SK-N-SH treated with all-trans-retinoic acid at 6 μM for 48 hours (cell line): Measurements from ENCODE around the gene CHN1.

Experiments used
- ATAC-seq: fragments of 200-7000 bp; cut with Tn5 transposase; 3 replicates; pipeline ENCODE4 v1.9.1; 2020; ENCODE audit warnings: mild to moderate bottlenecking, moderate library complexity
- ARNTL ChIP-seq: fragments of 450-650 bp; formaldehyde crosslinking; IDR thresholded peaks from 2 replicates; pipeline ENCODE4 v1.5.0; 2020; ENCODE audit warnings: low read depth, mild to moderate bottlenecking, moderate library complexity, borderline replicate concordance
- BACH2 ChIP-seq: fragments of 250-450 bp; sonication (Bioruptor Pico); IDR thresholded peaks from 2 replicates; pipeline ENCODE4 v1.9.0; 2021; ENCODE audit warnings: mild to moderate bottlenecking, borderline replicate concordance
- CREB5 ChIP-seq: fragments of 250-450 bp; sonication (Bioruptor Pico); IDR thresholded peaks from 2 replicates; pipeline ENCODE4 v1.5.1; 2020; ENCODE audit warnings: low read depth, mild to moderate bottlenecking, moderate library complexity
- CSDC2 ChIP-seq: fragments of 250-450 bp; sonication (Bioruptor Pico); IDR thresholded peaks from 2 replicates; pipeline ENCODE4 v1.5.0; 2020; ENCODE audit warnings: mild to moderate bottlenecking, moderate library complexity
- ESRRG ChIP-seq: fragments of 250-450 bp; sonication (Bioruptor Pico); IDR thresholded peaks from 2 replicates; pipeline ENCODE4 v1.6.1; 2021; ENCODE audit warnings: mild to moderate bottlenecking
- GLIS3 ChIP-seq: fragments of 250-450 bp; sonication (Bioruptor Pico); IDR thresholded peaks from 2 replicates; pipeline ENCODE4 v1.5.0; 2020; ENCODE audit warnings: mild to moderate bottlenecking, moderate library complexity
- ISL1 ChIP-seq: fragments of 250-450 bp; sonication (Bioruptor Pico); IDR thresholded peaks from 2 replicates; pipeline ENCODE4 v2.1.2; 2022; ENCODE audit warnings: mild to moderate bottlenecking, moderate library complexity
- PATZ1 ChIP-seq: fragments of 250-450 bp; sonication (Bioruptor Pico); IDR thresholded peaks from 2 replicates; pipeline ENCODE4 v1.8.0; 2020; ENCODE audit warnings: mild to moderate bottlenecking, moderate library complexity, borderline replicate concordance
- RARB ChIP-seq: fragments of 250-450 bp; sonication (Bioruptor Pico); IDR thresholded peaks from 2 replicates; pipeline ENCODE4 v1.8.0; 2021; ENCODE audit warnings: mild to moderate bottlenecking, moderate library complexity
- SNAI2 ChIP-seq: fragments of 250-450 bp; sonication (Bioruptor Pico); IDR thresholded peaks from 2 replicates; pipeline ENCODE4 v1.5.0; 2020; ENCODE audit warnings: mild to moderate bottlenecking, moderate library complexity
- TOX ChIP-seq: fragments of 250-450 bp; sonication (Bioruptor Pico); IDR thresholded peaks from 2 replicates; pipeline ENCODE4 v1.8.0; 2021; ENCODE audit warnings: mild to moderate bottlenecking, moderate library complexity, borderline replicate concordance
- ZFP3 ChIP-seq: fragments of 250-450 bp; sonication (Bioruptor Pico); IDR thresholded peaks from 2 replicates; pipeline ENCODE4 v1.5.0; 2020; ENCODE audit warnings: mild to moderate bottlenecking, moderate library complexity
- ZFP30 ChIP-seq: fragments of 450-650 bp; formaldehyde crosslinking; IDR thresholded peaks from 2 replicates; pipeline ENCODE4 v1.5.0; 2022; ENCODE audit warnings: mild to moderate bottlenecking, moderate library complexity
- ZNF565 ChIP-seq: fragments of 450-650 bp; formaldehyde crosslinking; conservative IDR thresholded peaks from 2 replicates; pipeline ENCODE4 v1.5.0; 2020; ENCODE audit warnings: low read depth, mild to moderate bottlenecking, moderate library complexity
- ZNF70 ChIP-seq: fragments of 450-650 bp; formaldehyde crosslinking; IDR thresholded peaks from 2 replicates; pipeline ENCODE4 v1.5.0; 2020; ENCODE audit warnings: mild to moderate bottlenecking, moderate library complexity
- ZNF8 ChIP-seq: fragments of 450-650 bp; formaldehyde crosslinking; IDR thresholded peaks from 2 replicates; pipeline ENCODE4 v1.5.0; 2020; ENCODE audit warnings: mild to moderate bottlenecking, moderate library complexity
- TF ChIP-seq, protein P1 (sequence below): fragments of 250-450 bp; sonication (Bioruptor Pico); IDR thresholded peaks from 2 replicates; pipeline ENCODE4 v1.8.0; 2021; ENCODE audit warnings: low read depth, mild to moderate bottlenecking, moderate library complexity, borderline replicate concordance
- TF ChIP-seq, protein P2 (sequence below): fragments of 250-450 bp; sonication (Bioruptor Pico); IDR thresholded peaks from 2 replicates; pipeline ENCODE4 v1.5.0; 2020; ENCODE audit warnings: mild to moderate bottlenecking, moderate library complexity

CHN1 gene

DNA sequence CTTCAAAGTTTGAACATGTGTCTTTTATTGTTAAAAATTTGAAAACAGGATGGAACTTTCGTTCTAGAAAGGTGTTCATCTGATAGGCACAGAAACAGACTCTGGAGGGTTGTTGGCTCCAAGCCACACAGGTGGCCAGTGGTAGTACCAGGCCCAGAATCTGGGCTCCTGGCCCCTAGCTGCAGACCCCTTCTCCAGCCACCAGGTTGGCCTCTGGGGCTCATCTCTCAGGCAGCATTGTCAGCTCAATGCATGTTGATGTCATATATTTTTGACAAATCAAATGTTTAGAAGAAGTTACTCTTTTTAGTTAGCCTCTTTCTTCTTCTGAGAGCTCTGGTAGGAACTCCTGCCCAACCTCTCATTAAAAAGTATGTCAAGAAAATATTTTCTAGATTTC, 206.4 kb downstream of the CHN1 start (continued):
- TF ChIP-seq ZFP3 (CRISPR knock-in tag), result no peak
- no peak for TF ChIP-seq PATZ1 (CRISPR knock-in tag)

DNA sequence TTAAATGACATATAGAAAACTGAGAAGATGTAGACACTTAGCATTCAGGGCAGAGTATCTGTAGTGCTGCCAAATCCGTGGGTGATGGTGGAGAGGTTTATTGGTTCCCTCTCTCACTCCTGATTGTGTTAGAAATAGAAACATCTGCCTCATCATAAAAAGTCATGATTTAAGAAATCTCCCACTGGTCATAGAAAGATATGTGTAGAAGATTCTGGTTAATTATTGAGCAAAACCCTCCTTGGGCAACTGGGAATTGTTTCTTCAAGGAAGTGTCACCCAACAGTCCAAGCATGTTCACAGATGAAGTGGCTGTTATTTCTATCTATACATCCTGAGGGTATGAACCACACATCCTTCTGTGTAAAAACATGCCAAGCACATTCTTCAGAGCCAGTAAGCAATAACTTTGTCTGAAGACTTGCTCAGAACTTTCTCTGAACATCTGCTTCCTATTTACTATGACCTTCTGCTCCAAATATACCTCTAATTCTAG, 207.4 kb downstream of the CHN1 start:
- peak; percentile 79 for ATAC-seq
- no peak for TF ChIP-seq PATZ1 (CRISPR knock-in tag)
- no peak for TF ChIP-seq SNAI2
- TF ChIP-seq ISL1 (CRISPR knock-in tag), result no peak
- no peak for TF ChIP-seq ZNF8 (CRISPR knock-in tag)
- no peak for TF ChIP-seq CREB5 (CRISPR knock-in tag)

DNA sequence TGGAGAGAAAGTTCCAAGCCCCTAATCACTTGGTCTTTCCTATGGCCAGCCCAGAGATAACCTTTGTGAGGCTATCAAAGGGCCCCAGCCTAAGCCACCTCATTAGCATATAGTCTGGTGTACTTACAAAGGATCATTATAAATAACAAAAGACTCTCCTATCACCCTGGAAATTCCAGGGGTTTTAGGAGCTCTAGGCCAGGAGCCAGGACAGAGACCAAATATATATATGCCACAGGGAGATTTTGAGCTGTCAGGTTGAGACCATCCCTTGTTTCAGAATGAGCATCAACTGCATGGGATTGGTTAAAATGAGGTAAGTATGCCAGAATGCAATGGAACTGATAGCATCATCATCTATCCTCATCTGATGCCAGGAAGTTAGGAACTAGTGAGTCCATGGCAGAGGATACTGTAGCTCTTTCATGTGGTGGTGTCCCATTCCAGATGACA, 208.8 kb downstream of the CHN1 start:
- no peak for ATAC-seq
- no peak for TF ChIP-seq ZFP3 (CRISPR knock-in tag)
- TF ChIP-seq SNAI2, result no peak
- no peak for TF ChIP-seq GLIS3 (CRISPR knock-in tag)
- no peak for TF ChIP-seq ZNF565 (CRISPR knock-in tag)
- no peak for TF ChIP-seq ZNF70 (CRISPR knock-in tag)
- TF ChIP-seq, protein P1, sequence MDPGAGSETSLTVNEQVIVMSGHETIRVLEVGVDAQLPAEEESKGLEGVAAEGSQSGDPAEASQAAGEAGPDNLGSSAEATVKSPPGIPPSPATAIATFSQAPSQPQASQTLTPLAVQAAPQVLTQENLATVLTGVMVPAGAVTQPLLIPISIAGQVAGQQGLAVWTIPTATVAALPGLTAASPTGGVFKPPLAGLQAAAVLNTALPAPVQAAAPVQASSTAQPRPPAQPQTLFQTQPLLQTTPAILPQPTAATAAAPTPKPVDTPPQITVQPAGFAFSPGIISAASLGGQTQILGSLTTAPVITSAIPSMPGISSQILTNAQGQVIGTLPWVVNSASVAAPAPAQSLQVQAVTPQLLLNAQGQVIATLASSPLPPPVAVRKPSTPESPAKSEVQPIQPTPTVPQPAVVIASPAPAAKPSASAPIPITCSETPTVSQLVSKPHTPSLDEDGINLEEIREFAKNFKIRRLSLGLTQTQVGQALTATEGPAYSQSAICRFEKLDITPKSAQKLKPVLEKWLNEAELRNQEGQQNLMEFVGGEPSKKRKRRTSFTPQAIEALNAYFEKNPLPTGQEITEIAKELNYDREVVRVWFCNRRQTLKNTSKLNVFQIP (CRISPR knock-in tag), result no peak
- no peak for TF ChIP-seq BACH2 (CRISPR knock-in tag)
- no peak for TF ChIP-seq CSDC2 (CRISPR knock-in tag)
- TF ChIP-seq CREB5 (CRISPR knock-in tag), result no peak
- TF ChIP-seq RARB (CRISPR knock-in tag), result no peak
- TF ChIP-seq TOX, result no peak
- TF ChIP-seq PATZ1 (CRISPR knock-in tag), result no peak
- no peak for TF ChIP-seq ZFP30 (CRISPR knock-in tag)
- TF ChIP-seq, protein P2, sequence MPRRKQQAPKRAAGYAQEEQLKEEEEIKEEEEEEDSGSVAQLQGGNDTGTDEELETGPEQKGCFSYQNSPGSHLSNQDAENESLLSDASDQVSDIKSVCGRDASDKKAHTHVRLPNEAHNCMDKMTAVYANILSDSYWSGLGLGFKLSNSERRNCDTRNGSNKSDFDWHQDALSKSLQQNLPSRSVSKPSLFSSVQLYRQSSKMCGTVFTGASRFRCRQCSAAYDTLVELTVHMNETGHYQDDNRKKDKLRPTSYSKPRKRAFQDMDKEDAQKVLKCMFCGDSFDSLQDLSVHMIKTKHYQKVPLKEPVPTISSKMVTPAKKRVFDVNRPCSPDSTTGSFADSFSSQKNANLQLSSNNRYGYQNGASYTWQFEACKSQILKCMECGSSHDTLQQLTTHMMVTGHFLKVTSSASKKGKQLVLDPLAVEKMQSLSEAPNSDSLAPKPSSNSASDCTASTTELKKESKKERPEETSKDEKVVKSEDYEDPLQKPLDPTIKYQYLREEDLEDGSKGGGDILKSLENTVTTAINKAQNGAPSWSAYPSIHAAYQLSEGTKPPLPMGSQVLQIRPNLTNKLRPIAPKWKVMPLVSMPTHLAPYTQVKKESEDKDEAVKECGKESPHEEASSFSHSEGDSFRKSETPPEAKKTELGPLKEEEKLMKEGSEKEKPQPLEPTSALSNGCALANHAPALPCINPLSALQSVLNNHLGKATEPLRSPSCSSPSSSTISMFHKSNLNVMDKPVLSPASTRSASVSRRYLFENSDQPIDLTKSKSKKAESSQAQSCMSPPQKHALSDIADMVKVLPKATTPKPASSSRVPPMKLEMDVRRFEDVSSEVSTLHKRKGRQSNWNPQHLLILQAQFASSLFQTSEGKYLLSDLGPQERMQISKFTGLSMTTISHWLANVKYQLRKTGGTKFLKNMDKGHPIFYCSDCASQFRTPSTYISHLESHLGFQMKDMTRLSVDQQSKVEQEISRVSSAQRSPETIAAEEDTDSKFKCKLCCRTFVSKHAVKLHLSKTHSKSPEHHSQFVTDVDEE (CRISPR knock-in tag), result no peak
- TF ChIP-seq ARNTL (CRISPR knock-in tag), result no peak
- no peak for TF ChIP-seq ESRRG
